T1000 (cell line): Measurements from ENCODE around the gene ATXN7L2.

Experiments used
- DNase-seq: peaks from one replicate; lab custom pipeline; 2025; ENCODE audit warnings: mixed read lengths; lab: John Stamatoyannopoulos, UW

ATXN7L2 gene

GRCh38 chr1:109497449-109498160 is 13.9 kb downstream of the ATXN7L2 start:
- no peak for DNase-seq

GRCh38 chr1:109498161-109498801 is 14.6 kb downstream of the ATXN7L2 start:
- DNase-seq: no peak

GRCh38 chr1:109499081-109499480 is 15.4 kb downstream of the ATXN7L2 start:
- no peak for DNase-seq

GRCh38 chr1:109499661-109500536 is 16.2 kb downstream of the ATXN7L2 start:
- no peak for DNase-seq

GRCh38 chr1:109500941-109501381 is 17.3 kb downstream of the ATXN7L2 start:
- DNase-seq: no peak

GRCh38 chr1:109501644-109502363 is 18.1 kb downstream of the ATXN7L2 start:
- no peak for DNase-seq

GRCh38 chr1:109502364-109502851 is 18.7 kb downstream of the ATXN7L2 start:
- DNase-seq: no peak

GRCh38 chr1:109503935-109504334 is 20.2 kb downstream of the ATXN7L2 start:
- no peak for DNase-seq

GRCh38 chr1:109504974-109505373 is 21.3 kb downstream of the ATXN7L2 start:
- no peak for DNase-seq

GRCh38 chr1:109508001-109508872 is 24.5 kb downstream of the ATXN7L2 start:
- no peak for DNase-seq

GRCh38 chr1:109508873-109509175 is 25.1 kb downstream of the ATXN7L2 start:
- no peak for DNase-seq

GRCh38 chr1:109509176-109510134 is 25.8 kb downstream of the ATXN7L2 start, which contains the start of gene AMIGO1:
Gene AMIGO1, minus strand, starts transcription at chr1:109509727. Its CDS starts 815 bp downstream, at chr1:109508912.
- no peak for DNase-seq

- DNase-seq: no peak
Measured at GRCh38 chr1:109513110-109513710, 29.5 kb downstream of the ATXN7L2 start.

- DNase-seq: no peak
Measured at GRCh38 chr1:109514846-109515245, 31.1 kb downstream of the ATXN7L2 start.

- DNase-seq: no peak
Measured at GRCh38 chr1:109516872-109517271, 33.2 kb downstream of the ATXN7L2 start.

GRCh38 chr1:109517337-109517736 is 33.6 kb downstream of the ATXN7L2 start:
- DNase-seq: no peak

GRCh38 chr1:109521002-109521951 is 37.6 kb downstream of the ATXN7L2 start:
- DNase-seq: no peak

GRCh38 chr1:109522026-109522425 is 38.3 kb downstream of the ATXN7L2 start:
- no peak for DNase-seq
